Measurements from ENCODE around the gene NUP93. TPM values are rescaled to one million over a fixed set of nuclear protein-coding genes. Genes with fewer than 3 reads are reported as not detected.

NUP93 gene
- total RNA-seq, 3 donors from 2014 or later (not counting 1 experiment from before 2014, with no cell fraction given) = 83.7 to 88.8 (median 87.9) TPM

DNA sequence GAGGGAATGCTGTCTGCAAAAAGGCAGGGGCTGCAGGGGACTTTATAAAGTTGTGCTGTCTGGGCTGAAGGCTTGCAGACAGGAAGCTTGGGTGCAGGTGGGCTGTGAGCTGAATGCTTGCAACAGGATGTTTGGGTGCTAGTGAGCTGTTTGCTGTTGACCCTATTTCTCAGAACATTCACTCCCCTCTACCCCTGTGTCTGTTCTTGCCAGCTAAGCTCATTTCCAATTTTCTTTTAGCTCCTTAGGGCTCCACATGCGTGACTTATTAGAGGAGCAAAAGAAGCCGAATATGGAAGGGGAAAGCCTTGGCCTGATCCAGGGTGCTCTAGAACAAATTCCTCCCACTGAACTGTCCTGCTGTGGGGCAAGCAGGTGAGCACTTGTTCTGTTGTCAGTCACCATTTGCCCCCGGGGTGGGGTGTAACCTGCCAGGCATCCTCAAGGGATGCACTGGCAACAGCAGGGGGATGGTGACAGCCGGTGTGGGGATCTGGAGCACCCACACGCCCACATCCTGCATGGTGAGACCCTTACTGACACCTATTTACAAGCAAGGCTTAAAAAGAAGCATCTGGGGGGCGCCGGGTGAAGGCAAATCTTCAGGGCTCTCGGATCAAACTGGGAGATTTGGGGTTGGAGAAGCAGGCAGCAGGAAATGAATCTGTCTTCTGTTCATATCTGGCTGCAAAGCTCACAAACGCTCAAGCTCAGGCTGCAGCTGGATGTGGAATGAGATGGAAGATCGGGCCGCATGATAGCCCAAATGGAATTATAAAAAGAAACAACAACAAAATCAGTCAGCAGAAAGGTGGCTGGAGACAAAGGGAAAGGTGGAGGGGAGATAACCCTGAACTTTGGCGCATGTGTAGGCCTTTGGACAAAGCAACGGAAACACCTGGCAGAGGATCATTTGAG is 21.1 kb upstream of the NUP93 start:
- Histone ChIP-seq H3K27me3 (ENCODE audit: control insufficient read depth, insufficient read depth, low read length) (no peaks in the 10 kb centered on the region), H3K36me3 (ENCODE audit: control insufficient read depth, insufficient read depth, low read length) (no peaks in the 10 kb centered on the region), H3K9me3 (ENCODE audit: control insufficient read depth, insufficient read depth, low read length) (no peaks in the 10 kb centered on the region), H3K27ac (ENCODE audit: low read length) (no peak overlapping the region), H3K4me1 (ENCODE audit: control insufficient read depth, insufficient read depth, low read length) (peaks cover 13% of the 10 kb centered on the region), H3K4me3 (ENCODE audit: low read length) (no peak overlapping the region)
- no peaks in the 10 kb centered on the region for H3K36me3 Mint-ChIP-seq
- peak overlapping the region; percentile 28 for H3K4me3 Mint-ChIP-seq
- ATAC-seq (peak in 2 of 3 donors; percentile 36 to 40), DNase-seq (peak in 1 of 2 donors; percentile 65)
- H3K4me1 Mint-ChIP-seq = peaks cover 6 to 12% of the 10 kb centered on the region in 2 donors
- TF ChIP-seq, protein P1, sequence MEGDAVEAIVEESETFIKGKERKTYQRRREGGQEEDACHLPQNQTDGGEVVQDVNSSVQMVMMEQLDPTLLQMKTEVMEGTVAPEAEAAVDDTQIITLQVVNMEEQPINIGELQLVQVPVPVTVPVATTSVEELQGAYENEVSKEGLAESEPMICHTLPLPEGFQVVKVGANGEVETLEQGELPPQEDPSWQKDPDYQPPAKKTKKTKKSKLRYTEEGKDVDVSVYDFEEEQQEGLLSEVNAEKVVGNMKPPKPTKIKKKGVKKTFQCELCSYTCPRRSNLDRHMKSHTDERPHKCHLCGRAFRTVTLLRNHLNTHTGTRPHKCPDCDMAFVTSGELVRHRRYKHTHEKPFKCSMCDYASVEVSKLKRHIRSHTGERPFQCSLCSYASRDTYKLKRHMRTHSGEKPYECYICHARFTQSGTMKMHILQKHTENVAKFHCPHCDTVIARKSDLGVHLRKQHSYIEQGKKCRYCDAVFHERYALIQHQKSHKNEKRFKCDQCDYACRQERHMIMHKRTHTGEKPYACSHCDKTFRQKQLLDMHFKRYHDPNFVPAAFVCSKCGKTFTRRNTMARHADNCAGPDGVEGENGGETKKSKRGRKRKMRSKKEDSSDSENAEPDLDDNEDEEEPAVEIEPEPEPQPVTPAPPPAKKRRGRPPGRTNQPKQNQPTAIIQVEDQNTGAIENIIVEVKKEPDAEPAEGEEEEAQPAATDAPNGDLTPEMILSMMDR (IDR thresholded peaks at IDR 0.05) = no peak
- no peak overlapping the region for H3K27ac Mint-ChIP-seq
- no peaks in the 10 kb centered on the region for H3K27me3 Mint-ChIP-seq (ENCODE audit: low read depth in 2 of 2)
- intact Hi-C loops (cut with micrococcal nuclease) = no loop called here
- 64% methylated on average over 13 of the region's 13 CpGs for WGBS (ENCODE audit: insufficient coverage)
- no peaks in the 10 kb centered on the region for H3K9me3 Mint-ChIP-seq

DNA sequence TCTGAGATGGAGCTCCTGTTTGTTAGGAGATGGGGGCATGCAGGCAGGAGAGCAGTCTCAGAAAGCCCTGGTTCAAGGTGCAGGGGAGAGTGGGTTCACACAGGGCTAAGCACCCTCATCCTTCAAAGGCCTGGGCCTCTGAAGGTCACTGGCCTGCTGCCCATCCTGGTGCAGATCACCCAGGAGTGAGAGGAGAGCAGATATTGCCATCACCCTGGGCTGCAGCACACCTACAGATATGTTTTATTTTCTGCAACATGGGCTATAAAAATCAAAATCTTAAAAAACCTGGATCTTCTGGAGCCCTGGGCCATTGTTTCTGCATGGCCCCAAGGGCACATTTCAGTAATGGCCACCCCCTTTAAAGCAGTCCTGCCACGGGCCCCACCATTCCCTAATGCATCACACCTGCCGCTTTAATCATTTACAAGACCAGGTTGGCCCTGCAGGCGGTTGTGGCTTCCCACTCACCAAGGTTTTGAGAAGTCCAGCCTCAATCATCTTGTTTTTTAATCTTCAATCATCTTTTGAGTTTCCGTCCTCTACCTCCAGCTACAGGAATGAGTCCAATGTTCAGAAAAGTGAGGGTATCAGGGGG is 20.4 kb upstream of the NUP93 start:
- no peaks in the 10 kb centered on the region for H3K27me3 Mint-ChIP-seq (ENCODE audit: low read depth in 2 of 2)

DNA sequence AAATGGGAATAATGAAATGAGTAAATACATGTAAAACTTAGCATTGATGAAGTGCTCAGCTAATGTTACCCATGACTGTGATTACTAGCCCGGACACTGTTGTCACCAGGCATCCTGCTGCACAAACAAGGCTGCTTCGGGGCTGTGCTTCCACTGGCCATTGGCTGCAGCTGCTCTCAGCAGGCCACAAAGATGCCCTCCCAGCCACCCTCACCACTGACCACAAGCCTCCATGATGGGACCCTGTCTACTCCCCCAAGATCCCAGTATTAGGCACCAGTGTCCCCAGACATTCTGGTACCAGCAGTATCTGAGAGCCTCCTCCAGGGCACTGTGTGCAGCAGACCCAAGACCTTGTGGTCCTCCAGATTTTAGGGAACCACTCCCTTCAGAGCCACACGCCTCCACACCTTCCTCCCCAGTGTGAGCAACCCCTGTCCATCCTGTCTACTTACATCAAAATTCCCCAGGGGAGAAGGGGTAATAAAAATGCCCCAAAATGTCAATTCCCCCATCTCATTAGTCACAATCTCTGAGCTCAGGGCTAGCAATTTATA is 19.7 kb upstream of the NUP93 start:
- no peaks in the 10 kb centered on the region for H3K36me3 ChIP-seq (ENCODE audit: control insufficient read depth, insufficient read depth, low read length)
- intact Hi-C loops (cut with micrococcal nuclease) = no loop called here
- Mint-ChIP-seq H3K27ac (no peak overlapping the region), H3K4me3 (no peak overlapping the region), H3K9me3 (no peaks in the 10 kb centered on the region), H3K4me1 (peaks cover 6 to 12% of the 10 kb centered on the region in 2 donors), H3K27me3 (ENCODE audit: low read depth in 2 of 2) (no peaks in the 10 kb centered on the region), H3K36me3 (no peaks in the 10 kb centered on the region)
- no peaks in the 10 kb centered on the region for H3K27me3 ChIP-seq (ENCODE audit: control insufficient read depth, insufficient read depth, low read length)
- ATAC-seq (no peak), DNase-seq (no peak)
- peaks cover 13% of the 10 kb centered on the region for H3K4me1 ChIP-seq (ENCODE audit: control insufficient read depth, insufficient read depth, low read length)
- H3K4me3 ChIP-seq (ENCODE audit: low read length) = no peak overlapping the region
- TF ChIP-seq, protein P1 (IDR thresholded peaks at IDR 0.05) = no peak
- 83% methylated on average over 3 of the region's 3 CpGs for WGBS (ENCODE audit: insufficient coverage)
- H3K9me3 ChIP-seq (ENCODE audit: control insufficient read depth, insufficient read depth, low read length) = no peaks in the 10 kb centered on the region
- no peak overlapping the region for H3K27ac ChIP-seq (ENCODE audit: low read length)

More for the DNA sequence above, 20.4 kb upstream of the NUP93 start:
- intact Hi-C loops (cut with micrococcal nuclease) = no loop called here
- Histone ChIP-seq H3K27ac (ENCODE audit: low read length) (no peak overlapping the region), H3K36me3 (ENCODE audit: control insufficient read depth, insufficient read depth, low read length) (no peaks in the 10 kb centered on the region), H3K4me3 (ENCODE audit: low read length) (no peak overlapping the region), H3K4me1 (ENCODE audit: control insufficient read depth, insufficient read depth, low read length) (peaks cover 13% of the 10 kb centered on the region), H3K27me3 (ENCODE audit: control insufficient read depth, insufficient read depth, low read length) (no peaks in the 10 kb centered on the region), H3K9me3 (ENCODE audit: control insufficient read depth, insufficient read depth, low read length) (no peaks in the 10 kb centered on the region)
- Mint-ChIP-seq H3K36me3 (no peaks in the 10 kb centered on the region), H3K4me3 (no peak overlapping the region), H3K9me3 (no peaks in the 10 kb centered on the region), H3K27ac (no peak overlapping the region), H3K4me1 (peaks cover 6 to 12% of the 10 kb centered on the region in 2 donors)
- no peak for DNase-seq
- ATAC-seq = no peak
- 96% methylated on average over 3 of the region's 4 CpGs for WGBS (ENCODE audit: insufficient coverage)
- TF ChIP-seq, protein P1 (IDR thresholded peaks at IDR 0.05) = no peak
